T follicular helper cell (primary cell): ENCODE results near the gene KRTAP10-3.
"Not testable (repeated sequence)": the region's sequence is repeated elsewhere in the genome, so short reads cannot be mapped to it uniquely, and the experiment has no call there.

ENCODE experiments used
- DNase-seq: peaks from one replicate; pipeline ENCODE4 v3.0.0-alpha.2; 2020; ENCODE audit warnings: low read depth
- total RNA-seq, 2 experiments: gene quantifications; one replicate each; lab custom pipeline; 2026; lab: John Stamatoyannopoulos, UW

The KRTAP10-3 gene
- total RNA-seq: 0 reads per million in 2 experiments

DNA sequence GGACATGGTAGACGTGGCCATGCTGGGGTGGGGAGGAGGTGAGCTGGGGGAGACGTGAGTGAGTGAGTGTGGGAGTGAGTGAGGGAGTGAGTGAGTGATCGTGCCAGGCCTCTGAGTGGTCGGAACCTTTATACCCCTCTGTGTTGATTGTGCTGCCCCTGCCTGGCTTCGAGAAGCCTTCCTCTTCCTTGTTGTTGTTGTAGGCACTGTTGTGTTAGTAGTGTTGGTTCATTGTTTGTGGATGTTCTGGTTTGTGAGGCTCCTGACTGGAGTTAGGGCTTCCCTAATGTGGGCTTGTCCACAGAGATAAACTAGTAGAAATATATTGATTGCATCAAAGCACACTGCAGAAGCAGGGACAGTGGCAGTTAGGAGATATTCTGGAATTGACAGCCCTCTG is at the start of gene KRTAP10-3:
Gene KRTAP10-3, minus strand, starts transcription at position 101 of the 400 bp plus-strand sequence. Its CDS starts 80 bp downstream, at position 21.
- DNase-seq: no peak

DNA sequence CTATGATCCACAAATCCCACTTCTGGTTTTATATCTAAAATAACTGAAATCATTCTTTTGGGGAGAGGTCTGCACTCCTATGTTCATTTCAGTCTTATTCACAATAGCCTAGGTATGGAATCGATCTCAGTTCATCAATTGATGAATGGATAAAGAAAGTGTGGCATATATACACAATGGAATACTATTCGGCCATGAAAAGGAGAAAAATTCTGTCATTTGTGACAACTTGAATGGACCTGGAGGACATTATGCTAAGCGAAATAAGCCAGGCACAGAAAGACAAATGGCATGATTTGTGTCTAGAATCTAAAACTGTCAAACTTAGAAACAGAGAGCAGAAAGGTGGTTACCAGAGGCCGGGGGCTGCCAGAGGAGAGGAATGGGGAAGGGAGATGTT is 47.9 kb upstream of the KRTAP10-3 start:
- DNase-seq: no peak

- no peak for DNase-seq
Measured at GRCh38 chr21:44603911-44604310, 45.3 kb upstream of the KRTAP10-3 start.

- no peak for DNase-seq
Measured at GRCh38 chr21:44603109-44603875, 44.7 kb upstream of the KRTAP10-3 start.

GRCh38 chr21:44602463-44602850 is 43.9 kb upstream of the KRTAP10-3 start:
- no peak for DNase-seq

- no peak for DNase-seq
Measured at GRCh38 chr21:44601596-44602462, 43.2 kb upstream of the KRTAP10-3 start.

GRCh38 chr21:44601091-44601490 is 42.5 kb upstream of the KRTAP10-3 start:
- DNase-seq: not testable (repeated sequence)

DNA sequence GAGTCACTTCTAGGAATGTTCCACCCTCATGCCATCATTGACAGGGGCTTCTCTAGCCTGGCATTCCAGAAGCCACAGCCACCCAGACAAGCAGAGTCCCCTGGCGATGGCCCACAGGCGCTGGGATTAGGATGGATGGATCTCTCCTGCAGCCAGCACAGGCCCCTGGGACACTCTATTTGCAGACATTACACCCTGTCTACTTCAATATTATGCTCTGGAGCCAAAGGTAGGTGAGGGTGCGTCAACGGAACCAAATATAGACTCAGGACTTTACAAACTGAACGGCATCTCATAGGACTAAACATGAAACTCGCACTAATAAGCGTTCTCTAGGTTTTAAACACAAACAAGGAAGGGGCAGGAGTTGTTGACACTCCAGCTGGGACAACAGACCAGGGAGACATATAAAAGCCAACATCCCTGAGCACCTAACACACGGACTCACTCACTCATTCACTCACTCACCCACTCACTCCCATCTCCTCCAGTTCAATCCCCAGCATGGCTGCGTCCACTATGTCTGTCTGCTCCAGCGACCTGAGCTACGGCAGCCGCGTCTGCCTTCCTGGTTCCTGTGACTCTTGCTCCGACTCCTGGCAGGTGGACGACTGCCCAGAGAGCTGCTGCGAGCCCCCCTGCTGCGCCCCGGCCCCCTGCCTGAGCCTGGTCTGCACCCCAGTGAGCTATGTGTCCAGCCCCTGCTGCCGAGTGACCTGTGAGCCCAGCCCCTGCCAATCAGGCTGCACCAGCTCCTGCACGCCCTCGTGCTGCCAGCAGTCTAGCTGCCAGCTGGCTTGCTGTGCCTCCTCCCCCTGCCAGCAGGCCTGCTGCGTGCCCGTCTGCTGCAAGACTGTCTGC is 41.8 kb upstream of the KRTAP10-3 start, which contains the start of gene KRTAP10-7:
Gene KRTAP10-7, plus strand, starts transcription at position 480 of the 861 bp plus-strand sequence. Its CDS starts 25 bp downstream, at position 505.
- not testable (repeated sequence) for DNase-seq

GRCh38 chr21:44599264-44600029 is 40.9 kb upstream of the KRTAP10-3 start:
- DNase-seq: no peak

GRCh38 chr21:44598061-44598460 is 39.5 kb upstream of the KRTAP10-3 start:
- DNase-seq: no peak

- DNase-seq: no peak
Measured at GRCh38 chr21:44596068-44596725, 37.6 kb upstream of the KRTAP10-3 start.

- DNase-seq: no peak
Measured at GRCh38 chr21:44595524-44595923, 36.9 kb upstream of the KRTAP10-3 start.

GRCh38 chr21:44594406-44594916 is 35.9 kb upstream of the KRTAP10-3 start:
- DNase-seq: no peak

GRCh38 chr21:44593598-44594405 is 35.2 kb upstream of the KRTAP10-3 start:
- DNase-seq: no peak

GRCh38 chr21:44592446-44593311 is 34.1 kb upstream of the KRTAP10-3 start, which contains the start of gene KRTAP10-6:
Gene KRTAP10-6 (minus strand): TSS chr21:44592505. CDS start chr21:44592484, 21 bp downstream.
- DNase-seq: no peak

- not testable (repeated sequence) for DNase-seq
Measured at GRCh38 chr21:44591801-44592130, 33.2 kb upstream of the KRTAP10-3 start.

GRCh38 chr21:44590897-44591800 is 32.6 kb upstream of the KRTAP10-3 start:
- not testable (repeated sequence) for DNase-seq
